Smooth muscle cell (in vitro differentiated cells): Measurements from ENCODE around the gene ABR. TPM values are rescaled to one million over a fixed set of nuclear protein-coding genes. Genes with fewer than 3 reads are reported as not detected.

Experiments used
- DNase-seq: peaks from one replicate; lab custom pipeline; 2025; ENCODE audit not compliant: unreplicated experiment; lab: John Stamatoyannopoulos, UW
- H2AFZ ChIP-seq: fragments of 200-600 bp; sonication (generic); 2 replicates; pipeline ENCODE4 v1.6.0; 2016; ENCODE audit warnings: antibody characterized with exemption, low read depth, mild to moderate bottlenecking
- H3F3A ChIP-seq: fragments of 200-600 bp; sonication (generic); 2 replicates; pipeline ENCODE4 v1.6.0; 2017; ENCODE audit warnings: antibody characterized with exemption, low read depth
- H3K27ac ChIP-seq: fragments of 200-600 bp; sonication (generic); 2 replicates; pipeline ENCODE4 v1.5.1; 2016; ENCODE audit warnings: low read depth, mild to moderate bottlenecking
- H3K27me3 ChIP-seq: fragments of 200-600 bp; sonication (generic); 2 replicates; pipeline ENCODE4 v1.6.1; 2016; ENCODE audit warnings: low read depth, mild to moderate bottlenecking
- H3K36me3 ChIP-seq: fragments of 200-600 bp; sonication (generic); 2 replicates; pipeline ENCODE4 v1.5.1; 2016; ENCODE audit warnings: low read depth
- H3K4me1 ChIP-seq: fragments of 200-600 bp; sonication (generic); 2 replicates; pipeline ENCODE4 v1.5.1; 2016; ENCODE audit warnings: low read depth
- H3K4me2 ChIP-seq: fragments of 200-600 bp; sonication (generic); 2 replicates; pipeline ENCODE4 v1.6.0; 2016; ENCODE audit warnings: mild to moderate bottlenecking
- H3K4me3 ChIP-seq: fragments of 200-600 bp; sonication (generic); 2 replicates; pipeline ENCODE4 v1.5.1; 2016; ENCODE audit warnings: mild to moderate bottlenecking
- H3K79me2 ChIP-seq: fragments of 200-600 bp; sonication (generic); 2 replicates; pipeline ENCODE4 v1.6.0; 2016; ENCODE audit warnings: low read depth, mild to moderate bottlenecking
- H3K9ac ChIP-seq: fragments of 200-600 bp; sonication (generic); 2 replicates; pipeline ENCODE4 v1.6.0; 2016; ENCODE audit warnings: low read depth
- H3K9me3 ChIP-seq: fragments of 200-600 bp; sonication (generic); replicated peaks from 2 replicates; pipeline ENCODE4 v1.5.1; 2016; ENCODE audit warnings: low read depth
- H4K20me1 ChIP-seq: fragments of 200-600 bp; sonication (generic); 2 replicates; pipeline ENCODE4 v1.6.0; 2016; ENCODE audit warnings: low read depth
- CTCF ChIP-seq: fragments of 200-600 bp; sonication (generic); IDR thresholded peaks from 2 replicates; pipeline ENCODE4 v1.5.1; 2017; ENCODE audit warnings: borderline replicate concordance, mild to moderate bottlenecking, antibody characterized with exemption; ENCODE audit not compliant: insufficient read depth, poor library complexity, severe bottlenecking
- WGBS: methylation state at CpG from one replicate; pipeline ENCODE4 v1.1.7; 2016; ENCODE audit warnings: low lambda C conversion rate; 5-methylcytosine and 5-hydroxymethylcytosine counted together
- polyA plus RNA-seq: library from polyadenylated mRNA; unstranded; fragments of >200 nt; fragmentation: Nextera tagmentation; extraction: Ambion mirVana; gene quantifications from 2 replicates; pipeline ENCODE4 v1.2.1, GENCODE V29; 2016
- total RNA-seq: library from RNA; depleted of rRNA; stranded (reverse); fragments of >200 nt; gene quantifications from 2 replicates; pipeline ENCODE4 v1.2.3, GENCODE V29; 2014

The ABR gene
- total and polyA plus RNA-seq, 2 experiments from 2014 or later, result 16.1 to 29.1 TPM

- no peak for TF ChIP-seq CTCF
- DNase-seq, result no peak
- Histone ChIP-seq H4K20me1 (peaks cover 55% of the 10 kb centered on the region), H3K36me3 (no peaks in the 10 kb centered on the region), H3K79me2 (no peaks in the 10 kb centered on the region), H3K4me3 (no peak overlapping the region), H2AFZ (no peak overlapping the region), H3K4me2 (no peak overlapping the region), H3K27me3 (no peaks in the 10 kb centered on the region), H3K4me1 (no peaks in the 10 kb centered on the region), H3K9ac (no peak overlapping the region), H3K9me3 (no peaks in the 10 kb centered on the region), H3K27ac (no peak overlapping the region), H3F3A (no peaks in the 10 kb centered on the region)
- 93% methylated on average over 27 of the region's 32 CpGs for WGBS
Observed at GRCh38 chr17:1022278-1023024, 157.3 kb downstream of the ABR start.

- Histone ChIP-seq H3K9ac (no peak overlapping the region), H3K27ac (no peak overlapping the region), H3K4me2 (no peak overlapping the region), H3K79me2 (no peaks in the 10 kb centered on the region), H3K4me1 (no peaks in the 10 kb centered on the region), H4K20me1 (peaks cover 54% of the 10 kb centered on the region), H3K27me3 (no peaks in the 10 kb centered on the region), H2AFZ (no peak overlapping the region), H3K9me3 (no peaks in the 10 kb centered on the region), H3K36me3 (no peaks in the 10 kb centered on the region), H3K4me3 (no peak overlapping the region), H3F3A (no peaks in the 10 kb centered on the region)
- WGBS, result 94% methylated on average over 13 of the region's 17 CpGs
- TF ChIP-seq CTCF, result no peak
- no peak for DNase-seq
Observed at GRCh38 chr17:1021147-1021546, 158.6 kb downstream of the ABR start.

GRCh38 chr17:1019451-1019850 lies 160.3 kb downstream of the ABR start:
- H3K79me2 ChIP-seq, result no peaks in the 10 kb centered on the region
- no peaks in the 10 kb centered on the region for H3K4me1 ChIP-seq
- 82% methylated on average over 10 of the region's 10 CpGs for WGBS
- H2AFZ ChIP-seq, result no peak overlapping the region
- no peak overlapping the region for H3K4me3 ChIP-seq
- TF ChIP-seq CTCF, result no peak
- H3K36me3 ChIP-seq, result no peaks in the 10 kb centered on the region
- H3K9me3 ChIP-seq, result no peaks in the 10 kb centered on the region
- no peaks in the 10 kb centered on the region for H3K27me3 ChIP-seq
- H3K9ac ChIP-seq, result no peak overlapping the region
- H4K20me1 ChIP-seq, result peaks cover 52% of the 10 kb centered on the region
- H3F3A ChIP-seq, result no peaks in the 10 kb centered on the region
- H3K27ac ChIP-seq, result no peak overlapping the region
- no peak overlapping the region for H3K4me2 ChIP-seq
- no peak for DNase-seq

GRCh38 chr17:1018547-1018946 lies 161.2 kb downstream of the ABR start:
- no peak overlapping the region for H3K27ac ChIP-seq
- no peaks in the 10 kb centered on the region for H3K79me2 ChIP-seq
- H2AFZ ChIP-seq, result no peak overlapping the region
- H3K9me3 ChIP-seq, result no peaks in the 10 kb centered on the region
- no peak for TF ChIP-seq CTCF
- no peak overlapping the region for H3K9ac ChIP-seq
- H3K27me3 ChIP-seq, result no peaks in the 10 kb centered on the region
- no peaks in the 10 kb centered on the region for H3K36me3 ChIP-seq
- no peaks in the 10 kb centered on the region for H3F3A ChIP-seq
- 90% methylated on average over 11 of the region's 11 CpGs for WGBS
- peaks cover 44% of the 10 kb centered on the region for H4K20me1 ChIP-seq
- no peaks in the 10 kb centered on the region for H3K4me1 ChIP-seq
- no peak overlapping the region for H3K4me3 ChIP-seq
- no peak overlapping the region for H3K4me2 ChIP-seq
- no peak for DNase-seq
